Activated CD4-positive, alpha-beta T cell treated with anti-CD3 and anti-CD28 coated beads for 1 hour (primary cell): ENCODE measurements around the gene CUBN.
"Not testable (repeated sequence)": the region's sequence is repeated elsewhere in the genome, so short reads cannot be mapped to it uniquely, and the experiment has no call there.

Experiments used
- DNase-seq: peaks from one replicate; pipeline ENCODE4 v3.0.0-alpha.2; 2020

Gene CUBN

DNA sequence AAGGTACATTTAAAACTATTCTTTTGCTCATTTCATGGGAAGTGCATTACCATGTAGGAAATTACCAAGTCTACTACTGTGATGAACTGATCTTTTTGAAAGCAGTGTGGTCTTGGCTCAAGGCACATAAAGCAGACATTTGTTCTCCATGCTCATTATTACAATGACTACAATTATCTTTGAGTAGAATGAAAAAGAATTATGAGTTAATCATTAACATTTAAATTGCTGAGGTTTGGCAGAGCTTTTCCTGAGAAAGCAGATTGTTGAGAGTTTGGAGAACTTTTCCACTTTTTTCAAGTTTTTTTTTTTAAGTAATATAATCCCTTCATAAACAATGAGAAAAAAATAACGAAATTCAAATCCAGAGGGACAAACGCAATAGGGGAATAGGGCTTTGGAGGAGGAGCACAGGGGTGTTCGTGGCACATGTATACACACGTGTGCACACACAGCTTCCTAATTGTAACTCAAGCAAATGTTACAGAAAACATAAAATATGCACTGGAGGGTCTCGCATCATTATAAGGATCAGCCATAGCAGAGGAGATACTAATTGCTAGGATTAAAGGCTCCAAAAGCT, 8.9 kb upstream of the CUBN start:
- no peak for DNase-seq

DNA sequence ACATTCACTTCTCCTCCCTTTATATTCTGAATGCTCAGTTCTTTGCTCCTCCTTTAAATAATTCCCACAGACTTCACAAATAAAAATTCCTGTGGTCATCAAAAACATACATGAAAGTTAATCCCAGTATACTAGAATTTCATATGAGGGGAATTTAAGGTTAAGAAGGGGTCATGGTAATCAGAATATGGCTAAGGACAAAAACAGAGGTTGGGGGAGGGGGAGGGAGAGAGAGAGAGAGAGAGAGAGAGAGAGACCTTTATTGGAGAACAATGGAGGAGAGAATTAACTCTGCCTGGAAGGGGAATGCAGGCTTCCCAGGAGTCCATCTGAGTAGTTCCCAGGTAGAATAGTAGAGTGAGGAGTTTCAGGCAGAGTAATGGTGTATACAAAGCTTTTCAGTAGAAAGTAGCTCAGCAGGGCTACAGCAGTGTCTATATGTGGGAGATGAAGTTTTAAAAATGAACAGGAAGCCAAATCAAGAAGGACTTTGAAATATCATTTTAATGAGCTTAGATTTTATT, 5.2 kb upstream of the CUBN start:
- DNase-seq = no peak

DNA sequence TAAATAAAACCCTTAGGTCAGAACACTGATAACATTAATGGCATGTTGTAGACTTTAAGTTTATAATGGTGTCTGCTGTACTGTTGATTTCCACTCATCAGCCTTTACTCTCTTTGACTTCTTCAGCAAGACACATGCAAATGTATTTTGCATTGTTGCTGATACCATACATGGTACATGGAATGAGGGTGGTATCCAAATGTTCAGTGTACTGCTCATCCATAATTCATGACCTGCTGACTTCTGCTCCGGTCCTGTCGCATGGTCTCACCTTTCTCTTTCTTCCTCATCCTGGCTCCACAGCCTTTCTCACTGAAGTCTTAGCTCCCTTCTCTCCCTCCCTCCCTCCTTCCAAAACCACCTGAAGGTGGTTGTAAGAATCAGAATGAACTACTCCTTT, 4.7 kb upstream of the CUBN start:
- DNase-seq = no peak

DNA sequence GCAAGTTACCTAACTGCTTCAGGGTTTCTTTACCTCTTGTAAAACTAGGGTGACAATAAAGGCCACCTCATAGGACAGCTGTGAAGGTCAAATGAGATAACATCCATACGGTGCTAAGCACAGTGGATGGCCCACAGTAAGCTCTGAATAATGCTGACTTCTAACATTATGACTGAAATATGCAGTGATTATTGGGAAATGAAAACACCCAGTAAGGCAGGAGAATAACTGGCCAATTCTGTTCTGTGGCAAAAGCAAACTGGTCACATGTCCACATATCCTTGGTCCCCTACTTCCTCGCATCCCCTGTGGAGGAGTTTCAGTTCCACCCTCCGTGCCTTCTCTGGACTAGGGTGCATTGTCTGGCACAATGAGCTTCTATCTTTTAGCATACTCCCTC, 1.4 kb downstream of the CUBN start:
- no peak for DNase-seq

- no peak for DNase-seq
Observed at GRCh38 chr10:17126327-17126726, 3.3 kb downstream of the CUBN start.

- no peak for DNase-seq
Observed at GRCh38 chr10:17125206-17125893, 4.3 kb downstream of the CUBN start.

DNA sequence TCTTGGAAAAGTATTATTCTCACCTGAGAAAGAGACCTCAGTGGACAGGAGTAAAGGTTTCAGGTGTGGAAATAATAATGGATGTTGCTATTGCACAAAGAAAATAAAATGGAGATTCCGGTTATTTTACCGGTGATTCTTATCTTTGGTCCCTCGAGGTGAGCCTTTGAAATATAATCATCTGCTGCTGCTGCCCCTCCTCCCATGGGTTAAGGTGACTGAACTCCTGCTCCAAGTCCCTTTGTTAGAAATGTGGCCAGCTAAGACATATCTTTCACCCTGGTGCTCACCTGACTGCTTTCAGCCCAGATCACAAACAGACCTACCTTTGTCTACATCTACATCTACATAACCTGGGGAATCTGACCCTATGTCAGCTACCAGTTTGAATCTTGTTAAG, 5.7 kb downstream of the CUBN start:
- no peak for DNase-seq

DNA sequence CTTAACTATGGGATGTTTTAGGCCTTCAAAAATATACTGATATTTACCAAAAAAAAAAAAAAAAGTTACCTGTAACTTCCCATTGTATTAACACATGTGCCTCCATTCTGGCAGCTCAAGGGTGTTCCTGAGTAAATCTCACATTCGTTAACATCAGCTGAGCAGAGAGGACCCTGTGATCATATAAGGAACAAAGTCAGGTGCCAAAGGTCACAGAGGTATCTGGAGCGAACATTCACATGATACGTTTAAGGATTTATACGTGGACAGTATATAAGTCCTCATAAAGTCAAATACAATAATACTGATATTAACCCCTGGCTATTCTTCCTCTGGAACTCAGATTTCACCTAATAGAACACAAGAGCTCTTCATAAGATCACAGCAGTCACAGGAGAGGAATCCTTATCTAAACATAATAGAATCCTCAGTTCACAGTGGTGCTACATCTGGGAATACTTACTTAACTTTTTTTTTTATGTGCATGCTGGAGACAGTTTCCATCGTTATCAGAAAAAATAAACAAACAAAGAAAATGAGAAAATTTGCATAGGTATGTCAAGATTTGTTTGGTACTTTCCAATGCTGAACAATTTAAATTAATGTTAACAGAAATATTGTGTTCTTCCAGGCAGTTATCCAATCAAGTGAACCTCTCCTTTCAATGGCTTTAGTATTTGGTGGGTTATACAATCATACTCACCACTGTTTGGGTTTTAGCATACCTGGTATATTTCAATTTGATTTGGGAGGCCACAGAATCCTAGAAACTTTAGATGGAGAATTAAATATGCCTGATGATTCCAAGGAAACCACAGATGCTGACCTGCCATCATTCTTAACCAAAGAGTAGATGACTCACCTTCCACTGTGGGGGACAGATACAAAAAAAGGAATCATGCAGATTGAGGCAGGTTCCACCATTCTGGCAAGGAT, 6.6 kb downstream of the CUBN start:
- DNase-seq = no peak

GRCh38 chr10:17122052-17122451, 7.6 kb downstream of the CUBN start:
- no peak for DNase-seq

GRCh38 chr10:17120694-17121093, 8.9 kb downstream of the CUBN start:
- DNase-seq = no peak

DNA sequence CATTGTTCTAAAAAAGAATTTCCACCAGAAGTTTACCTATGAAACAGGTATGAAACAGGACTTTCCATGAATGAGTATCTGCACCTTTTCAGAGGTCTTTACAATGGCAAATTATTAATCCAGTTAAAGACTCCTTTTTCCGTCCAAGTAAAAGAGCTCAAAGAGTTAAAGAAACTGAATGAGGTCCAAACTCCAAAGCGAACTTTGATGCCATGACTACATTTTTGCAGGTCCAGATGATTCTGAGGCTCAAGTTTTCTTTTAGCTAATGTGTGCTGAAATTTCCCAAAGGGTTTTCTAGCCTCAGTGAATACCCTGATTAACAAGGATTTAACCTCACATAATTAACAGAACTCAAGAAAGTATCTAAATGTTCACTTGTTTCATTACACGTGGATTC, 9.8 kb downstream of the CUBN start:
- no peak for DNase-seq

GRCh38 chr10:17116193-17116592, 13.4 kb downstream of the CUBN start:
- no peak for DNase-seq

GRCh38 chr10:17115683-17116082, 13.9 kb downstream of the CUBN start:
- no peak for DNase-seq

DNA sequence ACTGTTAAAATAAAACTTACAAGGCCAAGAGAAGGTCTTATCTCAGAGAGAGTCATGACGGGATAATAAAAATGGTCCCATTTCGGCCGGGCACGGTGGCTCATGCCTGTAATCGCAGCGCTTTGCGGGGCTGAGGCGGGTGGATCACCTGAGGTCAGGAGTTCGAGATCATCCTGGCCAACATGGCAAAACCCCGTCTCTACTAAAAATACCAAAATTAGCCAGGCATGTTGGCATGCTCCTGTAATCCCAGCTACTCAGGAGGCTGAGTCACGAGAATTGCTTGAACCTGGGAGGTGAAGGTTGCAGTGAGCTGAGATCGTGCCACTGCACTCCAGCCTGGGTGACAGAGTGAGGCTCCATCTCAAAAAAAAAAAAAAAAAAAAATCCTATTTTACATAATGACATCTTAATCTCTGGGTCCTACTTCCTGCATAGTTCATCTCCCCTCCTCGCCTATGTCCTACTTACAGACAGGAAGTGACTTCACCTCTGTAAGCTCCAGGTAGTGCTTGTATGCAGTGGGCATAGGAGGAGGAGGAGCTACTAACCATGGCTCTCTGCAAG, 14.7 kb downstream of the CUBN start:
- DNase-seq = not testable (repeated sequence)

DNA sequence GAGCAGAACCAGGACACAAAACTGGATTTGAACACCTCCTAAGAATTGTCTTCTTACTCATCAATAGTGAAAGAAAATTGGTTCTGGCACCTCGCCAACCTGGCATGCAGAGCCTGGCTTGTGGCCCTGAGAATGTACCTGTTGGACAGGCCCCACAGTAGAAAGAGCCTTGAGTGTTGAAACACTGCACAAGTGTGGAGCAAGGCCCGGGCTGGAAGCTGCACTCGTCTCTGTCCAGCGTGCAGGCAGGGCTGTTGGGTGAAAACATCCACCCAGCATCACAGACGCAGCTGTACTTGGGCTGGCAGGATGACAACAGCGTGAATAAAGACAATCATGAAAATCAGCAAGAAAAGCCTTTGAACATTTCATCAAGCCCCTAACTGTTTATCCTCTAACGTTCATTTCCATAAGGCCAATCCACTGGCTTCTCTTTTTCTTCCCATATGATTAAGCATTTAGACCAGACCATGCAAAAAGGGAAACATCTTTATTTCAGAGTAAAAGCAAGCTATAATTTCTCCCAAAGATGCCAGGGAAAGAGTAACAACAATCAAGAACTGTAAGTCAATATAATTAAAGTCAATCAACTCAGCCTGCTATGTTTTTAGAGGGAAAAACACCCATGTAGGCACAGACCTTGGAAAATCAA, 15.6 kb downstream of the CUBN start:
- no peak for DNase-seq

GRCh38 chr10:17113346-17113745, 16.3 kb downstream of the CUBN start:
- no peak for DNase-seq

DNA sequence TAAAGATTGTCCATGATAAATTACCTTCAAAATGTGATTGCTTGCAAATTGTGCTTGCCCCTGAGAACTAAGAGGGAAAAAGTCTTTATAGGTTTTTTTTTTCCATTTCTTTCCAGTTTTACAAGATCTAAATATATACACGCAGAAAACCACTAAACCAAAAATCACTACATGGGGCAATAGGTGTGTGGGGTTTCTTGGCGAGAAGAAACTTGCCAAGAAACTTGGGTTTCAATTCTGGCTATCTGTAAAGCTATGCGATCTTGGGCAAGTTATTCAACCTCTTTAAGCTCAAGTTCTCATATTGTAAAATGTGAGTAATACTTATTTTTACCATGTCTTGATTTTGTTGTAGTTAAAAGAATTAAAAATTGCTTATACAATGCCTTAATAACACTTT, 17.0 kb downstream of the CUBN start:
- no peak for DNase-seq

- DNase-seq = no peak
Observed at GRCh38 chr10:17109475-17110207, 20.0 kb downstream of the CUBN start.

DNA sequence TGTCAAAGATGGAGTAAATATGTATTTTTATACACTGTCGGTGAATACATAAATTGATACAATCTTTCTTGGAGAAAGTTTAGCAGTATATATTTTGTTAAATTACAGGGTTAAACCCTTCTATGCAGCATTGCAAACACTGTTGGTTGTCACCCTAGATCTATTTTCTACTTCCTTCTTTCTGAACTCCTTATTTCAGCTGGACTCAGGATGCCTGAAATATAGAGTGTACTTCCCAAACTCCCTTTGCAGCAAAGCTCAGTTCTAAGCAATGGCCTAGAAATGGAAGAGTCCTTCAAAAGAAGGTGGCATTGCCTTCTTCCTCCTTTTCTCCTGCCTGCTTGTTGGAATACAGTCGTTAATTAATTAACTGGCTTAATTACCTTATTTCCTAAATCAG, 20.6 kb downstream of the CUBN start:
- no peak for DNase-seq

DNA sequence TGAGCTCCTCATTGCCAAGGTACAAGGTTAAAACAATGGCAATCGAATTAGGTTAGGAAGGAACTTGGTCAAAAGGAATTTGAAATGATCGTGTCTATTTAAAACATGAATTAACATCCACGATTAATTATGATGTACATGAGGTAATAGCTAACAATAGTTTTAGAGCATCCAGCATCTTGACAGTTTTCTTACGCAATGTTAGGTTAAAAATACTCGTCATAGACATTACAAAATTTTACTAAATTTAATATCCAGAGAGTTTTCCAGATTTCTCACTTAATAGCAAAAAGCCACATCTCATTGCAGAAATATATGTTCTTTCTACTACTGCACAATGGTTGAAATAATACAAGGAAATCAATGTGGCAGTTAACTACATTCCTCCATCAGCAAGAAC, 22.6 kb downstream of the CUBN start:
- DNase-seq = no peak

DNA sequence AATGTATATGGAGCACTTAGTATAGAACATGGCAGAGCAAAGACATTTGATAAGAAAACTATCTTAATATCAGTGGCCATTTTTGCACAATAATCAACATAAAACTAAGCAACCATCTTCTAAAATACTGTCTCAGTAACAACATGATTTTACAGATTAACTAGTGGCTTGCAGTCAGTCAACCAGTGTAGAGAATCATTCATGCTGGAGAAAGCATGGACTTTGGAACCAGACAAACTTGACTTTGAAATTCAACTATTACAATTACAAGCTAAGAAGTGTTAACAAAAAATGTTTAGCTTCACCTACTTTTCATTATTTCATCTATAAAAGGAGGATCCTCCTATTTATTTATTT, 27.7 kb downstream of the CUBN start:
- DNase-seq = no peak

DNA sequence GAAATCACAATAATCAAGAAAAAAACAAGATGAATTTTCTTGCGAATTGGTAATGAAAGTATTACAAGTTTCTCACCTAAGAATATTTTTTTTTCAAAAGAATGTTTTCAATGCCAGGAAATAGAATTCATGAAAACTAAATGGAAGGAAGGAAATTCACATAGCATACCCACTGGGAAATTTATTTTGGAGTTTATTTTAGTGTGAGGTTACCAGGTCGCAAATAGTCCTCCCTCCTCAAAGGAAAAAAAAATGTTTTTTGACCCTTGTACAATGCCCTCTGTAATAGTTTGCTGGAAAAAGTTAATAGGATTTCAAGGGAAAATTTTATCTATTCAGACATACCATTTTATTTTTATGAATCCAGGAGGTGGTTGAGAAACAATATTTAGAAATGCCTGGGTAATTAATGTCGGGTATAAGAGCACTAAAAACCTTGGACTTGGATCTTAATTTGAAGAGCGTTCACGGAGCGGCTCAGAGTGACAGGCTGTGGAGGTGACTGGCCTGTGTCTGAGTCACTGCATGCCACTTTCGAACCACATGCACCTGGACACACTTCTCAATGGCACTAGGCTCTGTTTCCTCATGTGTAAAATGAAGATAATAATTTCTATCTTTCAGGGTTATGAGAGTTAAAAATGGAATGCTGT, 28.2 kb downstream of the CUBN start:
- DNase-seq = no peak
